Stomach (tissue), 9 donors: ENCODE results near the gene MX2. TPM values are rescaled to one million over a fixed set of nuclear protein-coding genes. Genes with fewer than 3 reads are reported as not detected.
"Not testable (repeated sequence)": the region's sequence is repeated elsewhere in the genome, so short reads cannot be mapped to it uniquely, and the experiment has no call there.

Source experiments
- DNase-seq, 2 donors: peaks; one replicate each; pipeline versions ENCODE4 v3.0.0 to v3.0.0-alpha.2; 2013 to 2019
- H3K27ac ChIP-seq, 5 donors: fragments of 200-600 bp in 4 of 5; sonication (generic) in 4 of 5; one replicate each; pipeline ENCODE4 v1.5.1; 2013 to 2019; ENCODE audit warnings: mild to moderate bottlenecking in 1 of 5, moderate library complexity in 1 of 5
- H3K27me3 ChIP-seq, 3 donors: fragments of 200-600 bp; sonication (generic); one replicate each; pipeline ENCODE4 v1.5.1; 2017 to 2019; ENCODE audit warnings: mixed run types in 1 of 3
- H3K36me3 ChIP-seq, 4 donors: fragments of 200-600 bp; sonication (generic); 1 replicate in 3 of 4; 2 replicates in 1 of 4; pipeline ENCODE4 v1.5.1; 2016 to 2019
- H3K4me1 ChIP-seq, 4 donors: fragments of 200-600 bp; sonication (generic); one replicate each; pipeline ENCODE4 v1.5.1; 2016 to 2019
- H3K4me3 ChIP-seq, 4 donors: fragments of 200-600 bp; sonication (generic) in 3 of 4; one replicate each; pipeline ENCODE4 v1.5.1; 2016 to 2019; ENCODE audit warnings: mild to moderate bottlenecking in 1 of 4
- H3K9me3 ChIP-seq, 4 donors: fragments of 200-600 bp; sonication (generic); one replicate each; pipeline ENCODE4 v1.5.1; 2016 to 2019
- EP300 ChIP-seq: sonication (generic); formaldehyde crosslinking; IDR thresholded peaks from one replicate; pipeline ENCODE4 v1.6.1; 2017; ENCODE audit warnings: antibody characterized with exemption
- POLR2A ChIP-seq, 4 donors: fragments of 450-650 bp; IDR thresholded peaks; one replicate each; pipeline ENCODE4 v1.6.1; 2016; ENCODE audit warnings: antibody characterized with exemption in 4 of 4, control low read depth in 2 of 4, mild to moderate bottlenecking in 1 of 4, moderate library complexity in 1 of 4
- POLR2AphosphoS5 ChIP-seq, 3 donors: sonication (generic); formaldehyde crosslinking; IDR thresholded peaks; one replicate each; pipeline ENCODE4 v1.6.1; 2016; ENCODE audit warnings: antibody characterized with exemption in 3 of 3
- WGBS, 5 donors: extraction: QIAGEN DNeasy Blood & Tissue Kit in 3 of 5; methylation state at CpG; one replicate each; pipeline versions ENCODE4 v1.1.5 to v1.1.7; 2013 to 2018; 5-methylcytosine and 5-hydroxymethylcytosine counted together
- intact Hi-C: fragments of 100-400 bp; cut with DNase I; formaldehyde crosslinking; loops from one replicate; pipeline ENCODE4 v1.15.1; 2023; ENCODE audit warnings: low total_unique reads
- polyA plus RNA-seq, 3 donors: library from polyadenylated mRNA; stranded (reverse); fragments of 200-250 nt; gene quantifications; one replicate each; pipeline ENCODE4 v1.2.3, GENCODE V29; 2013
- total RNA-seq, 5 donors: library from RNA; depleted of rRNA; stranded (reverse); fragments of >200 nt; gene quantifications; one replicate each; pipeline versions ENCODE4 v1.1.0 to v1.2.3, GENCODE V29; 2014 to 2016
- TF ChIP-seq, protein P1 (sequence below), 7 experiments: fragments of 450-650 bp in 4 of 7; fragments of 200-600 bp in 3 of 7; sonication (generic) in 3 of 7; IDR thresholded peaks; one replicate each; pipeline ENCODE4 v1.5.1; 2016 to 2019; ENCODE audit warnings: antibody characterized with exemption in 7 of 7, control low read depth in 2 of 7, mild to moderate bottlenecking in 1 of 7
- donor health status: healthy with polysubstance abuse.
- donor health status: Bipolar disorder and iron deficiency.
- donor health status: healthy.

The MX2 gene
- total and polyA plus RNA-seq, 8 donors, result 5.0 to 85.8 (median 18.0) TPM

- Histone ChIP-seq H3K27ac (peak overlapping the region in 1 of 5 donors; percentile 85), H3K9me3 (no peaks in the 10 kb centered on the region), H3K4me1 (peaks cover 8 to 43% (median 24%) of the 10 kb centered on the region in 4 donors), H3K36me3 (no peaks in the 10 kb centered on the region), H3K27me3 (no peaks in the 10 kb centered on the region), H3K4me3 (no peak overlapping the region)
- WGBS, 5 donors, result 75 to 86% (median 80%) methylated on average over 9 of the region's 9 CpGs
- intact Hi-C loops, result no loop called here
- TF ChIP-seq EP300, result no peak
- no peak for TF ChIP-seq POLR2AphosphoS5 (IDR thresholded peaks at IDR 0.05)
- TF ChIP-seq, protein P1, sequence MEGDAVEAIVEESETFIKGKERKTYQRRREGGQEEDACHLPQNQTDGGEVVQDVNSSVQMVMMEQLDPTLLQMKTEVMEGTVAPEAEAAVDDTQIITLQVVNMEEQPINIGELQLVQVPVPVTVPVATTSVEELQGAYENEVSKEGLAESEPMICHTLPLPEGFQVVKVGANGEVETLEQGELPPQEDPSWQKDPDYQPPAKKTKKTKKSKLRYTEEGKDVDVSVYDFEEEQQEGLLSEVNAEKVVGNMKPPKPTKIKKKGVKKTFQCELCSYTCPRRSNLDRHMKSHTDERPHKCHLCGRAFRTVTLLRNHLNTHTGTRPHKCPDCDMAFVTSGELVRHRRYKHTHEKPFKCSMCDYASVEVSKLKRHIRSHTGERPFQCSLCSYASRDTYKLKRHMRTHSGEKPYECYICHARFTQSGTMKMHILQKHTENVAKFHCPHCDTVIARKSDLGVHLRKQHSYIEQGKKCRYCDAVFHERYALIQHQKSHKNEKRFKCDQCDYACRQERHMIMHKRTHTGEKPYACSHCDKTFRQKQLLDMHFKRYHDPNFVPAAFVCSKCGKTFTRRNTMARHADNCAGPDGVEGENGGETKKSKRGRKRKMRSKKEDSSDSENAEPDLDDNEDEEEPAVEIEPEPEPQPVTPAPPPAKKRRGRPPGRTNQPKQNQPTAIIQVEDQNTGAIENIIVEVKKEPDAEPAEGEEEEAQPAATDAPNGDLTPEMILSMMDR (IDR thresholded peaks at IDR 0.05), result no peak
- TF ChIP-seq POLR2A (IDR thresholded peaks at IDR 0.05), result no peak
- DNase-seq, result no peak
These were observed 3.3 kb upstream of the MX2 start for GRCh38 chr21:41358193-41359166.

DNA sequence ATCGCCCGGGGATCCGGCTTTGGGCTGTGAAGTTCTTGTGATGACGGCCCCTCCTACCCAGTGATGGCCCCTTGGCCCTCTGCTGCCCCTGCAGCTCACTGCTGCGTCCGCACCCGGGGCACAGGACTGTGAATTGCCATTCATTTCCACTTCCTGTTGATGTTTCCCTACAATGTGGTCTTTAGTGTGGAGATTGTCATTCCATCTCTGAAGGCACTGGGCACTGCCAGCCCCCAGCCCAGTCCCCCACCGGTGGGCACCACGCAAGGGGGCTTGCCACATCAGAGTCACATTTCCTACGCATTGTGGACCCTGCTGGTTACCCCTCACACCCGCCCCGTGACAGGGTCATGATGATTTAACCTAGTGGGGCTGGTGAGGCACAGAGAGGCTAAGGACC, 2.5 kb upstream of the MX2 start:
- no peak overlapping the region for H3K4me3 ChIP-seq
- intact Hi-C loops, result no loop called here
- H3K9me3 ChIP-seq, result no peaks in the 10 kb centered on the region
- H3K4me1 ChIP-seq, result peaks cover 8 to 48% (median 28%) of the 10 kb centered on the region in 4 donors
- H3K27ac ChIP-seq, result peak overlapping the region; percentile 62 to 92 (median 84)
- no peaks in the 10 kb centered on the region for H3K27me3 ChIP-seq
- TF ChIP-seq, protein P1 (IDR thresholded peaks at IDR 0.05), result no peak
- TF ChIP-seq POLR2A (IDR thresholded peaks at IDR 0.05), result no peak
- no peaks in the 10 kb centered on the region for H3K36me3 ChIP-seq
- no peak for DNase-seq
- WGBS, 5 donors, result 84 to 89% (median 85%) methylated on average over 12 of the region's 12 CpGs

GRCh38 chr21:41359754-41360071, 2.1 kb upstream of the MX2 start:
- intact Hi-C loops, result loop anchor here (10.0 kb wide), 1 partner anchor 75 kb away; no protein-coding TSS in a partner anchor

GRCh38 chr21:41360072-41360821, 1.6 kb upstream of the MX2 start:
- TF ChIP-seq EP300 (no peak), POLR2AphosphoS5 (IDR thresholded peaks at IDR 0.05) (peak in 1 of 3 donors; percentile 12), POLR2A (IDR thresholded peaks at IDR 0.05) (no peak)
- TF ChIP-seq, protein P1 (IDR thresholded peaks at IDR 0.05), result peak in 5 of 7 experiments; percentile 21 to 67 (median 37)
- 53 to 59% (median 56%) methylated on average over 13 to 22 of the region's 22 CpGs for WGBS, 5 donors
- intact Hi-C loops, result loop anchor here (10.0 kb wide), 1 partner anchor 75 kb away; no protein-coding TSS in a partner anchor
- H3K4me3 ChIP-seq, result no peak overlapping the region
- H3K9me3 ChIP-seq, result no peaks in the 10 kb centered on the region
- peaks cover 8 to 53% (median 30%) of the 10 kb centered on the region in 4 donors for H3K4me1 ChIP-seq
- no peaks in the 10 kb centered on the region for H3K36me3 ChIP-seq
- peak overlapping the region; percentile 62 to 92 (median 84) for H3K27ac ChIP-seq
- DNase-seq, result peak; percentile 65 to 79
- H3K27me3 ChIP-seq, result no peaks in the 10 kb centered on the region

More at GRCh38 chr21:41359754-41360071, 2.1 kb upstream of the MX2 start:
- H3K36me3 ChIP-seq, H3K9me3 ChIP-seq, H3K4me3 ChIP-seq, H3K27me3 ChIP-seq: not testable (repeated sequence)
- Histone ChIP-seq H3K4me1 (peaks cover 8 to 53% (median 30%) of the 10 kb centered on the region in 4 donors), H3K27ac (peak overlapping the region; percentile 62 to 92 (median 84))
- peak in 1 of 2 donors; percentile 54 for DNase-seq
- whole genome bisulfite sequencing, 5 donors, result 45 to 61% (median 49%) methylated on average over 4 of the region's 4 CpGs
